DND-41 (cell line): Measurements from ENCODE around the gene SF3A1.

Experiments
- EZH2 ChIP-seq: IDR thresholded peaks from 3 replicates; pipeline ENCODE4 v1.6.1; 2012; ENCODE audit warnings: borderline replicate concordance, low read depth, mild to moderate bottlenecking, moderate library complexity, low read length, inconsistent platforms; ENCODE audit not compliant: severe bottlenecking
- TF ChIP-seq, protein P1 (sequence below): IDR thresholded peaks from 2 replicates; pipeline ENCODE4 v1.5.1; 2012; ENCODE audit warnings: borderline replicate concordance, low read length, moderate library complexity, mild to moderate bottlenecking; ENCODE audit not compliant: poor library complexity, severe bottlenecking; ENCODE audit errors: extremely low read depth

DNA sequence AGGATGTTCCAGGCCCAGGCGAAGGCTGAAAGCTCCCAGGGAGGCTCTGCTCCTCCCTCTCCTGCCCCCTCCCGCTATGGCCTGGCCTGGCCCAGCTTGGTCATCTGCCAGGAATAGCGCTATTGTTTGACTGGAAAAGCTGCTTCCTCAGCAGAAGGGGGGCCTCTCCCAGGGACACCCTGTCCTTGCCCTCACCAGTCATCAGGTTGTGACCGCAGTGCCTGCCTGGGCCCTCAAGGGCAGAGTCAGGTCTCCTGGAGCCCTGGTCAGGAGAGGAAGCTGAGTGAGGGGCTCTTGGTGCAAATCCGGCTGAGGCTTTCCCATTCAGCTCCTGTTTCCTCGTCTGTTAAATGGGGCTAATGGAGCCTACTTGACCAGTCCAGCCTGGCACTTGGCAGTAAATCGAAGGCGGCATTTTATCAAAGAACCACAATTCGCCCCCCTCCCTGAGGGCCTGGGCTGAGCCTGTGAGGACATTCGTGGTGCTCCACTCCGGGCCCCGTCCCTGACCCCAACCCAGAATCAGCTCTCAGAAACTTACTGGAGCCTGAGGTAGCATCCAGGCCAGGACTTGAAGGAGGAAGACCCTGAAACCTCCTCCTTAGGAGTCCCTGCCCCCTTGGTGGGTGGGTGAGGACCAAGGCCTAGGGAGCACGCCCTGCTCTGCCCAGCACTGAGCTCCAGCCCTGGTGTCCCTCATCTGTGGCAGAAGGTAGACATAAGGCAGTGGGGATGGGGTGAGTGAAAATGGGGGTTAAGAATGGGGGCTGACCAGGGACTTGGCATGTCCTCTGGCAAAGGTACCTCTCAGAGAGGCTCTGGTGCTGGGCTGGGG is 65.4 kb downstream of the SF3A1 start:
- TF ChIP-seq, protein P1, sequence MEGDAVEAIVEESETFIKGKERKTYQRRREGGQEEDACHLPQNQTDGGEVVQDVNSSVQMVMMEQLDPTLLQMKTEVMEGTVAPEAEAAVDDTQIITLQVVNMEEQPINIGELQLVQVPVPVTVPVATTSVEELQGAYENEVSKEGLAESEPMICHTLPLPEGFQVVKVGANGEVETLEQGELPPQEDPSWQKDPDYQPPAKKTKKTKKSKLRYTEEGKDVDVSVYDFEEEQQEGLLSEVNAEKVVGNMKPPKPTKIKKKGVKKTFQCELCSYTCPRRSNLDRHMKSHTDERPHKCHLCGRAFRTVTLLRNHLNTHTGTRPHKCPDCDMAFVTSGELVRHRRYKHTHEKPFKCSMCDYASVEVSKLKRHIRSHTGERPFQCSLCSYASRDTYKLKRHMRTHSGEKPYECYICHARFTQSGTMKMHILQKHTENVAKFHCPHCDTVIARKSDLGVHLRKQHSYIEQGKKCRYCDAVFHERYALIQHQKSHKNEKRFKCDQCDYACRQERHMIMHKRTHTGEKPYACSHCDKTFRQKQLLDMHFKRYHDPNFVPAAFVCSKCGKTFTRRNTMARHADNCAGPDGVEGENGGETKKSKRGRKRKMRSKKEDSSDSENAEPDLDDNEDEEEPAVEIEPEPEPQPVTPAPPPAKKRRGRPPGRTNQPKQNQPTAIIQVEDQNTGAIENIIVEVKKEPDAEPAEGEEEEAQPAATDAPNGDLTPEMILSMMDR, result no peak
- no peak for TF ChIP-seq EZH2
